ENCODE measurements around the gene LRRC75B. TPM values are rescaled to one million over a fixed set of nuclear protein-coding genes. Genes with fewer than 3 reads are reported as not detected.

LRRC75B gene
- total RNA-seq, 1 donor from 2014 or later = 14.1 TPM

GRCh38 chr22:24536089-24536488 is 56.8 kb downstream of the LRRC75B start:
- no peak overlapping the region for H3K4me3 ChIP-seq (ENCODE audit: low read depth, low read length)
- DNase-seq (ENCODE audit: low read depth) = no peak
- no peak for TF ChIP-seq CTCF (conservative IDR thresholded peaks at IDR 0.05; ENCODE audit: low read depth, low read length)

Other genes with a start within 250 kb of the LRRC75B start
- 0.36 TPM in 1 of 2 replicates, not detected in the other for gene ADORA2A, start 165.5 kb downstream of the LRRC75B start, total RNA-seq
- not detected in 2 replicates for gene UPB1, start 97.7 kb downstream of the LRRC75B start, total RNA-seq
- gene GUCD1, start 37.9 kb downstream of the LRRC75B start, total RNA-seq = 102 and 120 TPM in 2 replicates
- gene SNRPD3, start 37.1 kb downstream of the LRRC75B start, total RNA-seq = 219 and 256 TPM in 2 replicates
- 14.5 and 32.1 TPM in 2 replicates for gene GGT1, start 10.1 kb upstream of the LRRC75B start, total RNA-seq
- not detected in 2 replicates for gene PIWIL3, start 181.6 kb upstream of the LRRC75B start, total RNA-seq
- gene SGSM1, start 213.1 kb upstream of the LRRC75B start, total RNA-seq = under 0.01 TPM in 1 of 2 replicates, not detected in the other

All from epithelial cell of proximal tubule (primary cell).